GM19238 (cell line): ENCODE data around the gene NLRP1.

Experiments used
- DNase-seq: peaks from one replicate; pipeline ENCODE4 v3.0.0; 2011; ENCODE audit warnings: low spot score; ENCODE audit not compliant: insufficient read length

The NLRP1 gene

GRCh38 chr17:5584383-5585286 lies at the start of gene NLRP1:
NLRP1 (minus strand) TSS chr17:5584509; CDS start chr17:5583957, 552 bp downstream.
- DNase-seq, result peak; percentile 92

- no peak for DNase-seq
These were observed 47.8 kb upstream of the NLRP1 start for GRCh38 chr17:5631958-5632590.

GRCh38 chr17:5630434-5630833 lies 46.1 kb upstream of the NLRP1 start:
- no peak for DNase-seq

- no peak for DNase-seq
These were observed 44.8 kb upstream of the NLRP1 start for GRCh38 chr17:5629128-5629527.

GRCh38 chr17:5628262-5628661 lies 44.0 kb upstream of the NLRP1 start:
- DNase-seq, result no peak

GRCh38 chr17:5624211-5624610 lies 39.9 kb upstream of the NLRP1 start:
- DNase-seq, result no peak

GRCh38 chr17:5621729-5622128 lies 37.4 kb upstream of the NLRP1 start:
- no peak for DNase-seq

GRCh38 chr17:5621026-5621425 lies 36.7 kb upstream of the NLRP1 start:
- no peak for DNase-seq

- no peak for DNase-seq
These were observed 34.9 kb upstream of the NLRP1 start for GRCh38 chr17:5619088-5619740.

- no peak for DNase-seq
These were observed 34.2 kb upstream of the NLRP1 start for GRCh38 chr17:5618476-5618875.

- no peak for DNase-seq
These were observed 31.2 kb upstream of the NLRP1 start for GRCh38 chr17:5615476-5615875.

GRCh38 chr17:5610956-5611355 lies 26.6 kb upstream of the NLRP1 start:
- no peak for DNase-seq

- DNase-seq, result no peak
These were observed 24.2 kb upstream of the NLRP1 start for GRCh38 chr17:5608399-5609112.

GRCh38 chr17:5607946-5608345 lies 23.6 kb upstream of the NLRP1 start:
- no peak for DNase-seq

- DNase-seq, result no peak
These were observed 21.1 kb upstream of the NLRP1 start for GRCh38 chr17:5605452-5605851.

GRCh38 chr17:5600041-5600440 lies 15.7 kb upstream of the NLRP1 start:
- DNase-seq, result no peak

- DNase-seq, result no peak
These were observed 14.1 kb upstream of the NLRP1 start for GRCh38 chr17:5598457-5598856.

- no peak for DNase-seq
These were observed 12.1 kb upstream of the NLRP1 start for GRCh38 chr17:5596421-5596820.

GRCh38 chr17:5595831-5596230 lies 11.5 kb upstream of the NLRP1 start:
- no peak for DNase-seq

- DNase-seq, result no peak
These were observed 8.1 kb upstream of the NLRP1 start for GRCh38 chr17:5592382-5592781.

GRCh38 chr17:5591966-5592365 lies 7.7 kb upstream of the NLRP1 start:
- no peak for DNase-seq

- no peak for DNase-seq
These were observed 4.3 kb upstream of the NLRP1 start for GRCh38 chr17:5588584-5588983.
